HCT116 (cell line): ENCODE data around the gene ZNF358. TPM values are rescaled to one million over a fixed set of nuclear protein-coding genes. Genes with fewer than 3 reads are reported as not detected.

ENCODE experiments used
- ATAC-seq: fragments of 200-7000 bp; cut with Tn5 transposase; 2 replicates; pipeline ENCODE4 v1.9.1; 2020; ENCODE audit warnings: mild to moderate bottlenecking, moderate library complexity
- BruUV-seq: library from RNA; stranded (reverse); fragments of 400-500 nt; replicated peaks from 2 replicates; lab custom pipeline; 2021; lab: Mats Ljungman, UMichigan
- CTCF ChIA-PET: fragments of 300-600 bp; sonication (Branson Sonifier 250); formaldehyde crosslinking; loops from one replicate; lab custom pipeline; 2021; ENCODE audit warnings: antibody characterized with exemption; lab: Charles Lee
- POLR2A ChIA-PET: fragments of 300-600, 350-600 bp; sonication (Branson Sonifier 250); formaldehyde crosslinking; loops from one replicate; lab custom pipeline; 2021; ENCODE audit warnings: antibody characterized with exemption; lab: Charles Lee
- RAD21 ChIA-PET, 2 experiments: fragments of 300-600 bp; sonication (Branson Sonifier 250); formaldehyde crosslinking; loops; one replicate each; lab custom pipeline; 2023; ENCODE audit warnings: low total read pairs in 2 of 2; ENCODE audit not compliant: uncharacterized antibody in 2 of 2, unreplicated experiment in 2 of 2, low non-redundant PET in 1 of 2; lab: Charles Lee
- DNase-seq: peaks from one replicate; pipeline ENCODE4 v3.0.0-alpha.2; 2010; ENCODE audit warnings: low read depth, low spot score
- H2AFZ ChIP-seq: fragments of 200-600 bp; shearing (Covaris generic), sonication (generic); 2 replicates; pipeline ENCODE4 v1.6.1; 2017; ENCODE audit warnings: low read depth, mixed run types, mixed read lengths, antibody characterized with exemption, low read length; ENCODE audit not compliant: poor library complexity, severe bottlenecking
- H3K27ac ChIP-seq: 2 replicates; pipeline ENCODE4 v1.5.1; 2012; ENCODE audit warnings: low read depth, low read length
- H3K27me3 ChIP-seq: fragments of 200-600 bp; sonication (generic); 2 replicates; pipeline ENCODE4 v1.6.1; 2016; ENCODE audit warnings: mixed run types, low read length, mixed read lengths; ENCODE audit not compliant: insufficient read depth
- H3K36me3 ChIP-seq, 2 experiments: fragments of 200-500 bp in 1 of 2; fragments of 200-600 bp in 1 of 2; sonication (Bioruptor generic) in 1 of 2; sonication (generic) in 1 of 2; 2 replicates each; pipeline versions ENCODE4 v1.5.1 to v1.6.1; 2014 to 2016; ENCODE audit warnings: low read length in 2 of 2, inconsistent platforms in 1 of 2, mixed read lengths in 1 of 2, mixed run types in 1 of 2; ENCODE audit not compliant: insufficient read depth in 2 of 2, control insufficient read depth in 1 of 2
- H3K4me1 ChIP-seq, 2 experiments: fragments of 200-600 bp in 1 of 2; sonication (generic) in 1 of 2; 2 replicates each; pipeline versions ENCODE4 v1.5.1 to v1.6.1; 2012 to 2017; ENCODE audit warnings: low read length in 2 of 2, inconsistent platforms in 1 of 2, mild to moderate bottlenecking in 1 of 2, mixed read lengths in 1 of 2, mixed run types in 1 of 2, moderate library complexity in 1 of 2; ENCODE audit not compliant: insufficient read depth in 2 of 2, control insufficient read depth in 1 of 2
- H3K4me2 ChIP-seq: fragments of 200-600 bp; sonication (generic); 2 replicates; pipeline ENCODE4 v1.6.1; 2017; ENCODE audit warnings: mixed run types, low read length, mixed read lengths
- H3K4me3 ChIP-seq, 2 experiments: fragments of 200-600 bp in 1 of 2; sonication (generic) in 1 of 2; replicated peaks in 1 of 2; 2 replicates each; pipeline ENCODE4 v1.5.1; 2011 to 2016; ENCODE audit warnings: low read length in 2 of 2, control low read depth in 1 of 2, low read depth in 1 of 2, mild to moderate bottlenecking in 1 of 2, mixed read lengths in 1 of 2, mixed run types in 1 of 2
- H3K79me2 ChIP-seq: fragments of 200-600 bp; sonication (generic); 2 replicates; pipeline ENCODE4 v1.6.1; 2017; ENCODE audit warnings: mild to moderate bottlenecking, mixed run types, low read length, moderate library complexity, mixed read lengths; ENCODE audit not compliant: insufficient read depth
- H3K9ac ChIP-seq: fragments of 200-600 bp; sonication (generic); 2 replicates; pipeline ENCODE4 v1.6.1; 2016; ENCODE audit warnings: low read length, mixed read lengths
- H3K9me2 ChIP-seq: fragments of 200-600 bp; sonication (generic), shearing (Covaris generic); 2 replicates; pipeline ENCODE4 v1.6.1; 2017; ENCODE audit warnings: mixed run types, mild to moderate bottlenecking, moderate library complexity; ENCODE audit not compliant: insufficient read depth
- H3K9me3 ChIP-seq, 2 experiments: fragments of 200-500 bp in 1 of 2; fragments of 200-600 bp in 1 of 2; sonication (Bioruptor generic) in 1 of 2; sonication (generic) in 1 of 2; 2 replicates each; pipeline ENCODE4 v1.6.1; 2014 to 2017; ENCODE audit warnings: low read length in 2 of 2, mixed read lengths in 2 of 2, inconsistent platforms in 1 of 2, low read depth in 1 of 2, mild to moderate bottlenecking in 1 of 2, mixed run types in 1 of 2, moderate library complexity in 1 of 2; ENCODE audit not compliant: control insufficient read depth in 1 of 2, insufficient read depth in 1 of 2
- H4K20me1 ChIP-seq: fragments of 200-600 bp; sonication (generic), shearing (Covaris generic); 2 replicates; pipeline ENCODE4 v1.6.1; 2017; ENCODE audit warnings: mixed run types, mild to moderate bottlenecking, moderate library complexity; ENCODE audit not compliant: insufficient read depth
- CBX3 ChIP-seq: IDR thresholded peaks from 2 replicates; pipeline ENCODE4 v1.6.1; 2012; ENCODE audit warnings: low read depth
- ELF1 ChIP-seq: IDR thresholded peaks from 2 replicates; pipeline ENCODE4 v1.6.1; 2012; ENCODE audit warnings: low read depth, borderline replicate concordance
- FOSL1 ChIP-seq: IDR thresholded peaks from 2 replicates; pipeline ENCODE4 v1.6.1; 2012; ENCODE audit warnings: low read depth
- POLR2A ChIP-seq: IDR thresholded peaks from 2 replicates; pipeline ENCODE4 v1.7.0; 2011; ENCODE audit warnings: borderline replicate concordance; ENCODE audit not compliant: insufficient read depth, insufficient read length; ENCODE audit errors: extremely low read depth
- SP1 ChIP-seq: IDR thresholded peaks from 2 replicates; pipeline ENCODE4 v1.6.1; 2012; ENCODE audit warnings: low read depth
- SRF ChIP-seq: IDR thresholded peaks from 2 replicates; pipeline ENCODE4 v1.6.1; 2012; ENCODE audit warnings: low read depth
- ZNF274 ChIP-seq: fragments of 200-500 bp; sonication (Bioruptor generic); IDR thresholded peaks from 2 replicates; pipeline ENCODE4 v1.6.1; 2014; ENCODE audit warnings: mild to moderate bottlenecking, low read depth, low read length, inconsistent platforms
- intact Hi-C: fragments of 100-400 bp; cut with micrococcal nuclease; formaldehyde crosslinking; loops from 2 replicates; pipeline ENCODE4 v1.10.0; 2022
- total RNA-seq: library from RNA; stranded (reverse); gene quantifications from one replicate; pipeline ENCODE4 v1.2.1, GENCODE V29; 2021; ENCODE audit not compliant: unreplicated experiment
- TF ChIP-seq, protein P1 (sequence below): IDR thresholded peaks from 2 replicates; pipeline ENCODE4 v1.6.1; 2011; ENCODE audit warnings: mild to moderate bottlenecking, low read length, moderate library complexity; ENCODE audit not compliant: insufficient replicate concordance; ENCODE audit errors: extremely low read depth
- TF ChIP-seq, protein P2 (sequence below): IDR thresholded peaks from 2 replicates; pipeline ENCODE4 v1.6.1; 2012
- TF ChIP-seq, protein P3 (sequence below): IDR thresholded peaks from 2 replicates; pipeline ENCODE4 v1.6.1; 2012; ENCODE audit warnings: low read depth

Gene ZNF358
- total RNA-seq, 1 experiment from 2014 or later: 20.7 TPM

DNA sequence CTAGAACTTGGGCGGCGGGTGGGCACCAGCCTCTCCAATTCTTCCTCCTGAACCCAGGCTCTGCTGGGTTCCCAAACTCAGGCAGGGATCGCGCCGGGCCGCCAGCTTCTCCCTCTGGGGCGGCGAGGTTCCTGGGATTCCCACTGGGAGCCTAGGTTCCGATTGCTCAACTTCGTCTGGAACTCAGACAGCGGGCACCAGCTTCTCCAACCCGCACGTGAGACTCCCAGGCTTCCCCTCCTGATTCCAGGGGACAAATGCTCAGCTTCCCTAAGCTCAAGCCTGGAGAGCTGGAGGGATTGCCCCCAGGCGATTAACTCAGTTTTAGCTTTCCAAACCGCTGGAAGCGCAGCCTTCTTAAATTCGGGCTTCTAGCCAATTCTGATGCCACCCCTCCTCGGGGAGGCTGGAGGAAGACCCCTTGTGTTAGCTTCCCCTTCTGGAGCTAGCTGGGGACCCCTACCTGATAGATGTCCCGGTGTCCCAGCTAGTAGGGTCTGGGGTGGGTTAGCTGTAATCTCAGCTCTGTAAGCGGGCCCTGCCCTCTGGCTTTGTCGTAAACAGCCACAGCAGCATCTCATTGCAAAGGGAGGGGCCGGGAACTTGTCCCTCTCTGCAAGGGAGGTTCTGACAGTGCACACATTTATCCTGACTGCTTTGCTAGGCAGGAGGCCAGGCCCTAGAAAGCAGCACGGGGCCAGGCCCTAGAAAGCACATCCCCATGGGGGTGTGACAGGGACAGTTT is 7.2 kb downstream of the ZNF358 start (continued):
- TF ChIP-seq, protein P1, sequence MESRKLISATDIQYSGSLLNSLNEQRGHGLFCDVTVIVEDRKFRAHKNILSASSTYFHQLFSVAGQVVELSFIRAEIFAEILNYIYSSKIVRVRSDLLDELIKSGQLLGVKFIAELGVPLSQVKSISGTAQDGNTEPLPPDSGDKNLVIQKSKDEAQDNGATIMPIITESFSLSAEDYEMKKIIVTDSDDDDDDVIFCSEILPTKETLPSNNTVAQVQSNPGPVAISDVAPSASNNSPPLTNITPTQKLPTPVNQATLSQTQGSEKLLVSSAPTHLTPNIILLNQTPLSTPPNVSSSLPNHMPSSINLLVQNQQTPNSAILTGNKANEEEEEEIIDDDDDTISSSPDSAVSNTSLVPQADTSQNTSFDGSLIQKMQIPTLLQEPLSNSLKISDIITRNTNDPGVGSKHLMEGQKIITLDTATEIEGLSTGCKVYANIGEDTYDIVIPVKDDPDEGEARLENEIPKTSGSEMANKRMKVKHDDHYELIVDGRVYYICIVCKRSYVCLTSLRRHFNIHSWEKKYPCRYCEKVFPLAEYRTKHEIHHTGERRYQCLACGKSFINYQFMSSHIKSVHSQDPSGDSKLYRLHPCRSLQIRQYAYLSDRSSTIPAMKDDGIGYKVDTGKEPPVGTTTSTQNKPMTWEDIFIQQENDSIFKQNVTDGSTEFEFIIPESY: no peak
- TF ChIP-seq SP1 (no peak), SRF (no peak), ZNF274 (no peak)

DNA sequence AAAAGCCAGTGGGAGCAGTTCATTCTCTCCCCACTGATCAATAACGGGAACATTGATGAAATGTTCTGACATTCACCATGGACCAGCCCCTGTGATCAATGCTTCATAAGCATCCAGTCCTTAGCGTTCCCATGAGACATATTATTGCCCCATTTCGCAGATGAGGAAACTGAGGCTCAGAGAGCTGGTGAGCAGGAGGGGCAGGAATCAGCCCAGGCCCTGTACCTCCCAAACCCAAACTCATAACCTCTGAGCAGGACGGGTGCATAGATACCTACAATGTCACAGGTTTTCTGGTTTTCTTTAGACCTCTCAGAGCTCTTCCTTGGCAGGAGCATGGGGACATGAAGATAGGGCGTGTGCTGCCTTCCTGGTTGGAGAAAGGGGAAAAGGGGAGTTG is 8.6 kb downstream of the ZNF358 start:
- Histone ChIP-seq H3K4me1 (peaks cover 11 to 17% of the 10 kb centered on the region in 2 experiments; a peak in 3 of 4 replicates), H2AFZ (no peak overlapping the region), H3K9me2 (no peaks in the 10 kb centered on the region), H3K79me2 (peaks cover 4% of the 10 kb centered on the region; the same call in 1 of the 2 replicates), H3K4me3 (no peak overlapping the region), H3K4me2 (no peak overlapping the region), H4K20me1 (no peaks in the 10 kb centered on the region)
- ATAC-seq: no peak
- ChIA-PET CTCF (no interaction called here), RAD21 (no interaction called here)
- TF ChIP-seq POLR2A (no peak), SRF (no peak), ELF1 (no peak), CBX3 (no peak), FOSL1 (no peak)
- TF ChIP-seq, protein P2, sequence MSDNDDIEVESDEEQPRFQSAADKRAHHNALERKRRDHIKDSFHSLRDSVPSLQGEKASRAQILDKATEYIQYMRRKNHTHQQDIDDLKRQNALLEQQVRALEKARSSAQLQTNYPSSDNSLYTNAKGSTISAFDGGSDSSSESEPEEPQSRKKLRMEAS: no peak
- TF ChIP-seq, protein P3, sequence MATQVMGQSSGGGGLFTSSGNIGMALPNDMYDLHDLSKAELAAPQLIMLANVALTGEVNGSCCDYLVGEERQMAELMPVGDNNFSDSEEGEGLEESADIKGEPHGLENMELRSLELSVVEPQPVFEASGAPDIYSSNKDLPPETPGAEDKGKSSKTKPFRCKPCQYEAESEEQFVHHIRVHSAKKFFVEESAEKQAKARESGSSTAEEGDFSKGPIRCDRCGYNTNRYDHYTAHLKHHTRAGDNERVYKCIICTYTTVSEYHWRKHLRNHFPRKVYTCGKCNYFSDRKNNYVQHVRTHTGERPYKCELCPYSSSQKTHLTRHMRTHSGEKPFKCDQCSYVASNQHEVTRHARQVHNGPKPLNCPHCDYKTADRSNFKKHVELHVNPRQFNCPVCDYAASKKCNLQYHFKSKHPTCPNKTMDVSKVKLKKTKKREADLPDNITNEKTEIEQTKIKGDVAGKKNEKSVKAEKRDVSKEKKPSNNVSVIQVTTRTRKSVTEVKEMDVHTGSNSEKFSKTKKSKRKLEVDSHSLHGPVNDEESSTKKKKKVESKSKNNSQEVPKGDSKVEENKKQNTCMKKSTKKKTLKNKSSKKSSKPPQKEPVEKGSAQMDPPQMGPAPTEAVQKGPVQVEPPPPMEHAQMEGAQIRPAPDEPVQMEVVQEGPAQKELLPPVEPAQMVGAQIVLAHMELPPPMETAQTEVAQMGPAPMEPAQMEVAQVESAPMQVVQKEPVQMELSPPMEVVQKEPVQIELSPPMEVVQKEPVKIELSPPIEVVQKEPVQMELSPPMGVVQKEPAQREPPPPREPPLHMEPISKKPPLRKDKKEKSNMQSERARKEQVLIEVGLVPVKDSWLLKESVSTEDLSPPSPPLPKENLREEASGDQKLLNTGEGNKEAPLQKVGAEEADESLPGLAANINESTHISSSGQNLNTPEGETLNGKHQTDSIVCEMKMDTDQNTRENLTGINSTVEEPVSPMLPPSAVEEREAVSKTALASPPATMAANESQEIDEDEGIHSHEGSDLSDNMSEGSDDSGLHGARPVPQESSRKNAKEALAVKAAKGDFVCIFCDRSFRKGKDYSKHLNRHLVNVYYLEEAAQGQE: no peak
- TF ChIP-seq, protein P1: no peak
- TF ChIP-seq, all 23 proteins: peak for 0
- POLR2A ChIA-PET: no interaction called here
- H3K27ac ChIP-seq: no peak overlapping the region
- H3K36me3 ChIP-seq: no peaks in the 10 kb centered on the region
- DNase-seq: no peak
- intact Hi-C loops: no loop called here
- H3K9ac ChIP-seq: no peak overlapping the region
- no TSS peak for BruUV-seq
- no peaks in the 10 kb centered on the region for H3K9me3 ChIP-seq
- H3K27me3 ChIP-seq: no peaks in the 10 kb centered on the region
